Stimulated activated CD4-positive, alpha-beta T cell treated with anti-CD3 and anti-CD28 coated beads, Interleukin-15, amount 100 ng/mL, for 48 hours (primary cell): ENCODE measurements around the gene RNF148.
"Not testable (repeated sequence)": the region's sequence is repeated elsewhere in the genome, so short reads cannot be mapped to it uniquely, and the experiment has no call there.

Experiments
- DNase-seq, 2 donors: peaks; one replicate each; pipeline ENCODE4 v3.0.0-alpha.2; 2020; ENCODE audit warnings: low read depth in 2 of 2

The RNF148 gene

GRCh38 chr7:122691569-122692235 is 11.0 kb downstream of the RNF148 start:
- no peak for DNase-seq

GRCh38 chr7:122689346-122690109 is 13.2 kb downstream of the RNF148 start:
- DNase-seq = no peak

DNA sequence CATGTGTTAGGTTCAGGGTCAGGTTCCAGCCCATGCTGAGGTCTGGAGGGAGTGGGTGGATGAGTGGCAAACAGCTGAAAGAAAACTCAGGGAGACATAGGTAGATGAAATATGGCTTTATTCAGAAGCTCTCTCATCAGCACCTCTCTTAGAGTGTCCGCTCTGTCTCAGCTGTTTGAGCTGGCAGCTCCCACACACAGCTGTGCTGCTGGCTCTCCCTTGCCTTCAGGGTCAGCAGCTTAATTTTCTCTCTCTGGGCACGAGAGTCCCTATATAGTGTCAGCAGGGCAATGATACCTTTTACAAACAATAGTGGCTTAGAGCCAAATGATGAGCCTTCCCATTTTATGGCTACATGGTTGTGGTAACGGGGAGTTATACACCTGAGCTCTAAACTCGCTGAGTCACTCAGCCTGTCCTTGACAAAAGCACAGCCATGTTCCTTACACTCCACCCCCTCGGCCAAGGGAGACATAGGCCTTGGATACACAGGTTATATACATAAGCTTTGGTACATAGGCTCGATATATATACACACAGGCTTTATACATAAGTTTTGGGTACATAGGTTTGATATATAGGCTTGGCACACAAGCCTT is 14.2 kb downstream of the RNF148 start:
- no peak for DNase-seq

DNA sequence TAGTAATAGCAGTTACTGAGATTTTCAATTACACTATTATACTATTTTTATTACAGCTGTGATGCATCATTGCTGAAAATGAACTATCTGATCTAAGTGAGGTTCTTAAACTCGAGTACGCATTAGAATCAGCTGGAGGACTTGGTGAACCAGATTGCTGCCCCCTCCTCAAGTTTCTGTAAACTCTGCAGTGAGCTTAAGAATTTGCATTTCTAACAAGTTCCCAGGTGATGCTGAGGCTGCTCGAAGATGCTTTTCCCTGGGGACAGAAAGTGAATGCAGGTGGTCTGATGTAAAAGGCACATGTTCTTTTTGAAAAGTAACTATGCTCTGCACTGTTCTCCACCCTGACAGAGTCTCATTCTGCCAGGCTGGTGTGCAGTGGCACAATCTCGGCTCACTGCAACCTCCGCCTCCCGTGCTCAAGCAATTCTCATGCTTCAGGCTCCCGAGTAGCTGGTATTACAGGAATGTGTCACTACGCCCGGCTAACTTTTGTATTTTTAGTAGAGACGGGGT is 16.3 kb downstream of the RNF148 start:
- DNase-seq = no peak

- no peak for DNase-seq
These were observed 18.2 kb downstream of the RNF148 start for GRCh38 chr7:122684504-122684903.

- DNase-seq = no peak
These were observed 19.7 kb downstream of the RNF148 start for GRCh38 chr7:122682815-122683550.

DNA sequence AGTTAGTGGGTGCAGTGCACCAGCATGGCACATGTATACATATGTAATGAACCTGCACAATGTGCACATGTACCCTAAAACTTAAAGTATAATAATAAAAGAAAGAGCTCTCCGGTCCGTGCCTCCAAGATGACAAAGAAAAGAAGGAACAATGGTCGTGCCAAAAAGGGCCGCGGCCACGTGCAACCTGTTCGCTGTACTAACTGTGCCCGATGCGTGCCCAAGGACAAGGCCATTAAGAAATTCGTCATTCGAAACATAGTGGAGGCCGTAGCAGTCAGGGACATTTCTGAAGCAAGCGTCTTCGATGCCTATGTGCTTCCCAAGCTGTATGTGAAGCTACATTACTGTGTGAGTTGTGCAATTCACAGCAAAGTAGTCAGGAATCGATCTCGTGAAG is 21.5 kb downstream of the RNF148 start:
- DNase-seq = not testable (repeated sequence)

- no peak for DNase-seq
These were observed 22.9 kb downstream of the RNF148 start for GRCh38 chr7:122679813-122680212.

DNA sequence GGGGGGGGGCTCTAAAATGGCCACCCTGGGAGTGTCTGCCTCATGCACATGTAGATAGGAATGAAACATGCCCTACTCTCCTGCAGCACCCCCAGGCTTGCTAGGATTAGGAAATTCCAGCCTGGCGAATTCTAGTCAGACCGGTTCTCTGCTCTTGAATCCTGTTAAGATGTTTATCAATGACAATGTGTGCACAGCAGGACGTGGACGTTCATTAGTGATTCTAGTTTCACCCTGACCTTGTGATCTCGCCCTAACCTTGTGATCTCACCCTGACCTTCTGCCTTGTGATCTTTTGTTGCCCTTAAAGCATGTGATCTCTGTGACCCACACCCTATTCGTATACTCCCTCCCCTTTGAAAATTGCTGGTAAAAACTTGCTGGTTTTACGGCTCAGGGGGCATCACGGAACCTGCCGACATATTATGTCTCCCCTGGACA is 23.4 kb downstream of the RNF148 start:
- DNase-seq = not testable (repeated sequence)

DNA sequence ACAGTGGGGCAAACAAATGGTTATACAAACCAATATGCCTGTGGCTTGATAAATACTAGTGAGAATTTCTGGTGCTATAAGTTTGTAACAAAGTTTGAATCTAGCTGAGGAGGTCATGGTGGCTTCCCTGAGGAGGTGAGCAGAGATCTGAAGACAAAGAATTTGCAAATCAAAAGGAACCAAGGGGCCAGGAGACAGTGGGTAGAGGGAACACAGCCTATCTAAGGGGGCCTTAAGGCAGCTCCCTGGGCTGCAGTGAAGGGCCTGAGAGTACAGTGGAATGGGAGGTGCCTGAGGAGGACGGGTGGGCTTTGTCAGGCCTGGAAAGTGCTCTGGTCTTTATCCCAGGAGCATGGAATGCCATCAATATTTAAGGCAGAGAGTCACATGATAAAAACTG is 25.6 kb downstream of the RNF148 start:
- no peak for DNase-seq

DNA sequence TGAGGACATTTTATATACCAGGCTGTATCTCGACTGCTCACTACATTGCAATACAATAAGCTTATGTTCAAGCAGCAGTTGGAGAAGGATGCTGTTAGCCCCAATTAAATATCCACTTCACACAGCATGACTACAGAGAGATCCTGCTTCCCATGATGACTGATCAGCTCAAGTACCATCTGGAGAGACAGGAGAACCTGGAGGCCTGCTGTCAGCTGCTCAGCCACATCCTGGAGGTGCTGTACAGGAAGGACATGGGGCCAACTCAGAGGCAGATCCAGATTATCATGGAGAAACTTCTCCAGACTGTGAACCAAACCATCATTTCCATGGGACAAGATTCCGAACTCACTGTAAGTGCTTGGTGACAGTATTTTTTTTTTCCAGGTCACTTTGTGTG is 26.3 kb downstream of the RNF148 start:
- no peak for DNase-seq

DNA sequence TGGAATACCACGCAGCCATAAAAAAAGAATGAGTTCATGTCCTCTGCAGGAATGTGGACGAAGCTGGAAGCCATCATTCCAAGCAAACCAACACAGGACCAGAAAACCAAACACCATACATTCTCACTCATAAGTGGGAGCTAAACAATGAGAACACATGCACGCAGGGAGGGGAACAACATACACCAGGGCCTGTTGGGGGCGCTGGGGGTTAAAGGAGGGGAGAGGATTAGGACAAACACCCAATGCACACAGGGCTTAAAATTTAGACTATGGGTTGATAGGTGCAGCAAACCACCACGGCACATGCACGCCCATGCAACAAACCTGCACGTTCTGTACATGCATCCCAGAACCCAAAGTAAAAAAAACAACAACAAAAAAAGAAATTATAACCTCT is 27.1 kb downstream of the RNF148 start:
- no peak for DNase-seq

- no peak for DNase-seq
These were observed 27.7 kb downstream of the RNF148 start for GRCh38 chr7:122675011-122675410.

- DNase-seq = no peak
These were observed 28.2 kb downstream of the RNF148 start for GRCh38 chr7:122674502-122674901.

GRCh38 chr7:122673951-122674350 is 28.8 kb downstream of the RNF148 start:
- no peak for DNase-seq

DNA sequence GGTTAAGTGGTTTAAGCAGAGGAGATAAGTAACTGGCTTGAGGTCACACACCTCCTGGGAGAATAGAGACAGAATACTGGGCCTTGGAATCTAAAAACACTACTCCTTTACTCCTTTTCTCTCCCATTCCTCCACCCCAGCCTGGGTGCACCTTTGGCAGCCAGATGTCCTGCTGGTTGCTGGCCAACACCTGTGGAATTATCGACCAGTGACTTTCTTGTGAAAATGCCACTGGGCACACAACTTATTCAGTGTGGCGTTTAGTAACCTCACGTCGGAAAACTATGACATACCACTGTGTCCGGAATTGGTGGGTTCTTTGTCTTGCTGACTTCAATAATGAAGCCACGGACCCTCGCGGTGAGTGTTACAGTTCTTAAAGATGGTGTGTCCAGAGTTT is 30.2 kb downstream of the RNF148 start:
- no peak for DNase-seq

GRCh38 chr7:122663733-122664132 is 39.0 kb downstream of the RNF148 start:
- no peak for DNase-seq

- DNase-seq = no peak
These were observed 43.9 kb downstream of the RNF148 start for GRCh38 chr7:122658856-122659255.

- DNase-seq = no peak
These were observed 49.0 kb downstream of the RNF148 start for GRCh38 chr7:122653685-122654084.

GRCh38 chr7:122652876-122653275 is 49.8 kb downstream of the RNF148 start:
- DNase-seq = no peak
